Activated CD4-positive, alpha-beta T cell treated with anti-CD3 and anti-CD28 coated beads, Interleukin-2, amount 50 U/mL, for 48 hours (primary cell): ENCODE measurements around the gene CYP27B1.
"Not testable (repeated sequence)": the region's sequence is repeated elsewhere in the genome, so short reads cannot be mapped to it uniquely, and the experiment has no call there.

Source experiments
- DNase-seq, 2 experiments: peaks; one replicate each; pipeline ENCODE4 v3.0.0-alpha.2; 2020

Gene CYP27B1

DNA sequence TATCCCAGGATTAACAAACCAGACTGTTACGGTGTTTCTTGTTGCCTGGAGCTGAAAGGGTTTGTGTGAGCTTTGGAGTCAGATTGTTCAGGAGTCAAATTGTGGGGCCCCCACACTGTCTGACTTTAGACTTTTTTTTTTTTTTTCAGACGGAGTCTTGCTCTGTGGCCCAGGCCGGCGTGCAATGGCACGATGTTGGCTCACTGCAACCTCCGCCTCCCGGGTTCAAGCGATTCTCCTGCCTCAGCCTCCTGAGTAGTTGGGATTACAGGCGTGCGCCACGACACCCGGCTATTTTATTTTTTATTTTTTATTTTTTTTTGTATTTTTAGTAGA, 16.6 kb upstream of the CYP27B1 start:
- no peak for DNase-seq

GRCh38 chr12:57782608-57783465, 16.0 kb upstream of the CYP27B1 start, which contains the start of gene TSFM:
TSS of gene TSFM (plus strand) at chr12:57782787. CDS start at chr12:57782802, 15 bp downstream.
- peak; percentile 98 to 99 for DNase-seq

DNA sequence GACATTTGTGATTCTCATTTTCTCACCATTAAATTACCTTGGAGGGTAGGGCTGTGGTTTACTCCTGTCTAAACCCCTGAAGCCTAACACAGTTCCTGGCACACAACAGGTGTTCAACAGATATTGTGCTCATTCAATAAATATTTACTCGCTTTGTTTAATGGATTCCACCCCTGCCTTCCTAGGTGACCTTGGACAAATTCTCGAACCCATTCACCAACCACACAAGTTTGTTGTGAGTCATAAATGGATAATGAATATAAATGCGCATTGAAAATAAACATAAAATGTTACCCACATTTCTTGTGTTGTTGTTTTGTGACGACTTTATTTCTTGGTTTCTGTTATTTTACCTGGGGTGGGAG, 15.3 kb upstream of the CYP27B1 start:
- DNase-seq = no peak

GRCh38 chr12:57781801-57782200, 14.9 kb upstream of the CYP27B1 start:
- DNase-seq = no peak

GRCh38 chr12:57781244-57781643, 14.4 kb upstream of the CYP27B1 start:
- no peak for DNase-seq

DNA sequence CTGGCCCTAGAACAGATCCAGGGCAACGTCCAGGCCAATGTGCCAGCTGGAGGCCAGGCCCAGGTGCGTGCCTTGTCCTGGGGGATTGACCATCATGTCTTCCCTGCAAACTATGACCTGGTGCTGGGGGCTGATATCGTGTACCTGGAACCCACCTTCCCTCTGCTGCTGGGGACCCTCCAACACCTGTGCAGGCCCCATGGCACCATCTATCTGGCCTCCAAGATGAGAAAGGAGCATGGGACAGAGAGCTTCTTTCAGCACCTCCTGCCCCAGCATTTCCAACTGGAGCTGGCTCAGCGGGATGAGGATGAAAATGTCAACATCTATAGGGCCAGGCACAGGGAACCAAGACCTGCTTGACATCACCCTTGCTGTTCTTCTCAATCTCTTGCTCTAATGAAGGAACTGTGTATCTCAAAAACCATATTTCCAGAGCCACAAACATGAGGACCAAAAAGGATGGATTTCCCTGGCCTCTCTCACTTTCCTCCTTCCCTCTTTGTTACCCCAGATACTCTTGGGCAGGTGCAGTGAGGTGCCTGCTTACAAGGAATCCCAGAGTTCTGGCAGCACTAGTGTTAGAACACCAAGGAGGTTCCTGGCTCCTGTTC, 13.5 kb upstream of the CYP27B1 start:
- no peak for DNase-seq

- DNase-seq = no peak
These were observed 12.9 kb upstream of the CYP27B1 start for GRCh38 chr12:57779736-57780135.

- DNase-seq = no peak
These were observed 11.0 kb upstream of the CYP27B1 start for GRCh38 chr12:57777911-57778310.

DNA sequence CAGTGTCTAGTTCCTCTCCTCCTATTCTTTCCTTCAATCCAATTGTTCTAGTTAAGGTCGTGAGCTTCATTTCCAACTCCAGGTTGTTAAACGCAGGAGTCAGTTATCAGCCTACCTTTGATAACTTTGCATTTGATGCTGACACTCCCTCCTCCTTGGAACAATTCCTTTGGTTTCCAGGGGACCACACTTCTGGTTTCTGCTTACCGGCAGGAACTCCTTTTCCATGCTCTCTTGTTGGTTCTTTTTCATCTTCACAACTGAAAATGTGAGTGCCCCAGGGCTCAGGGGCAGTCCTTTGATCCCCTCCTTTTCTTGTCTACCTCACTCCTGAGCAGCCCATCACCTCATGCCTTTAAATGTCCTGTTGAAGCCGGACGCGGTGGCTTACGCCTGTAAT, 10.5 kb upstream of the CYP27B1 start:
- DNase-seq = no peak

DNA sequence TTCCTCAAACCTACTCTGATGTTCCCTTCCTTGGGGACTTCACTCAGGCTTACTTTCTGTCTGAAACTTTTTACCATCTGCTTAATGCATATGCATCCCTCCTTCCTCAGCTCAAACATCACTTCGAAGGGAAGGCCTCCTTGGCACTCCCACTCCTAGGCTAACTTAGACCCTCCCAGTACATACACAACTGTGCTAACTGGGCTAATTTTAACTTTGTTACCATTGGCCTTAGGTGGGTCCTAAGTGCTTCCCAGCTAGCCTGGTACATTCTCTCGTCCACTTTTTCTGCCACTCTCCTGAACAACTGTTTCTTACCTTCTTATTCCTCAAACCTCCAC, 9.3 kb upstream of the CYP27B1 start:
- no peak for DNase-seq

DNA sequence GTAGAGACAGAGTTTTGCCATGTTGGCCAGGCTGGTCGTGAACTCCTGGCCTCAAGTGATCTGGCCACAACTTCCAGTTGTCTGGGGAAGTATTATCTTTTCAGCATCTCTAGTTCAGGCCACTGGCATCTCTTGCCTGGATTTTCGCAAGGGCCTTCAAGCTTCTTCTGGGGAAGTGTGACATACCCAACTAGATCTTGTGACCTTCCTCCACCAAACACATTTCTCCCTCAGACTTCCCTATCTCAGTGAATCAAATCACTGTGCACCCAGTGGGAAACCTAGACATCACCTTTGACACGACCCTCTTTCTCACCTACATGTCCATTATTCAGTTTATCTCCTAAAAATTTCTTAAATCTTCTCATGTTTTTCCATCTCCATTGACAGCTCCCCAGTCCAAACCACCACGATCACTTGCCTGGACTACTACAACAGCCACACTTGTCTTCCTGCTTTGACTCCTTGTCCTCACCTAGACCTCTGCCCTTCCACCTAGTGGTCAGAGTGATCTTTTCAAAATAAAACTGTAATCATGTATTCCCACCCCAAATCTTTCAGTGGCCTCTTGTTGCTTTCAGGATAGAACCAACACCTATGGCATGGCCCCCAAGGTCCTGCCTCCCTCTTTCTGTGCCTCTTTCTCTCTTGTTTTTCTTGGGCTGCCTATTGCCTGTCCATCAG, 8.8 kb upstream of the CYP27B1 start:
- DNase-seq = no peak

- DNase-seq = no peak
These were observed 8.2 kb upstream of the CYP27B1 start for GRCh38 chr12:57775044-57775443.

GRCh38 chr12:57774634-57775033, 7.8 kb upstream of the CYP27B1 start:
- DNase-seq = not testable (repeated sequence)

DNA sequence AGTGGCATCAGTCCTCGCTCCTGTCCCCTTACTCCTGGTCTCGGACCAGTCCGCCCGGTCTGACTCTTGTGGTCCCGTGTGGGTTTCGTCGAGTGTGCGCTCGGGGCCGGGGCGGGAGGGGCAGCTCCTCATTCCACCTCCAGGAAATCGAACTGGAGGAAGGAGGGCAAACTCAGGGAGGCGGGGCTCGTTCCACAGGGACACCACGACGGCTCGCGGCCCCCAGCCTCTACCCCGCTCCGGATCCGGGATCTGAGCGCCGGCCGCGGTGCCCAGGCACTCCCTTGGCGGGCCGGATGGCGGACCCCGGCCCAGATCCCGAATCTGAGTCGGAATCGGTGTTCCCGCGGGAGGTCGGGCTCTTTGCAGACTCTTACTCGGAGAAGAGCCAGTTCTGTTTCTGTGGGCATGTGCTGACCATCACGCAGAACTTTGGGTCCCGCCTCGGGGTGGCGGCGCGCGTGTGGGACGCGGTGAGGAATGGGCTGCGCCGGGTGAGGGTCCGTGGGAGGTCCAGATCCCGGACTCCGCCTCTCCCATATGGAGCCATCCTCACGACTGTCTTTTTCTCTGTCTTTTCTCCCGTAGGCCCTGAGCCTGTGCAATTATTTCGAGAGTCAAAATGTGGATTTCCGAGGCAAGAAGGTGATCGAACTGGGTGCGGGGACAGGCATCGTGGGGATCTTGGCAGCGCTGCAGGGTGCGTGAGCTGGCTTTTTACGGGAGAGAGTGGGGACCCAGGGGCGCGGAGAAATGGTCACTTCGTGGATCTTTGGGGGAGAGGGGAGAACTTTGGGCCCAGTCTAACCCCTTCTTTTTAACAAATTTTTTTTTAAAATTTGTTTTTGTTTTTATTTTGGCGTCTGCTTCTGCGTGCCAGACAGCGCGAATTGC, 5.8 kb upstream of the CYP27B1 start, which contains the start of gene EEF1AKMT3:
Gene EEF1AKMT3, plus strand, starts transcription at position 186 of the 894 bp plus-strand sequence. Its CDS starts 111 bp downstream, at position 297.
- DNase-seq = peak; percentile 61 to 71

DNA sequence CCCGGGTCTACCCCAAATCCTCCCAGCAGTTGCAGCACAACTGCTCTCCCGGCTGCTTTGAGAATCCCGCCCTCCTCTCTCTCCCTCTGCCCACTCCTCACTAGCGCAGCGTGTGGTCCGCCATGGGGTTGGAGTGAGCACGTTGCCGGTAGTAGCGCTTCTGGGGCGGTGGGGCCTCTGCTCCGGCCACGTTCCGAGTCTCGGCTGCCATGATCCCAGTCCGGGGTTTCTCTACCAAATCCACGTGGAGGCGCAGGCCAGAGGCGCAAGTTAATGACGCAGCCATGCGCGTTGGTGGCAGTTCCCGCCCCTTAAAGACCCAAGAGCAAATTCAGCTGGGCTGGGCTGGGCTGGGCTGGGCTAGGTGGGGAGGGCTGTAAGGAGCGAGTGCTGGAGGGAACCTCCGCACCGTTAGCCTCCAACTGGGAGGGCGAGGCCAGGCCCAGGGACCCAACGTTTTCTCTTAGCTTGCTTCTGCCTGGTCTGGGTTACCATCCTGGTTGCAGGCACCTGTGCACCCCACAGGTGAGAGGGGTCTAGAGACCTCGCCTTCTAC, 5.1 kb upstream of the CYP27B1 start, which contains the start of gene METTL1:
Gene METTL1, minus strand, starts transcription at position 233 of the 556 bp plus-strand sequence. Its CDS starts 22 bp downstream, at position 211.
- peak; percentile 94 to 95 for DNase-seq

DNA sequence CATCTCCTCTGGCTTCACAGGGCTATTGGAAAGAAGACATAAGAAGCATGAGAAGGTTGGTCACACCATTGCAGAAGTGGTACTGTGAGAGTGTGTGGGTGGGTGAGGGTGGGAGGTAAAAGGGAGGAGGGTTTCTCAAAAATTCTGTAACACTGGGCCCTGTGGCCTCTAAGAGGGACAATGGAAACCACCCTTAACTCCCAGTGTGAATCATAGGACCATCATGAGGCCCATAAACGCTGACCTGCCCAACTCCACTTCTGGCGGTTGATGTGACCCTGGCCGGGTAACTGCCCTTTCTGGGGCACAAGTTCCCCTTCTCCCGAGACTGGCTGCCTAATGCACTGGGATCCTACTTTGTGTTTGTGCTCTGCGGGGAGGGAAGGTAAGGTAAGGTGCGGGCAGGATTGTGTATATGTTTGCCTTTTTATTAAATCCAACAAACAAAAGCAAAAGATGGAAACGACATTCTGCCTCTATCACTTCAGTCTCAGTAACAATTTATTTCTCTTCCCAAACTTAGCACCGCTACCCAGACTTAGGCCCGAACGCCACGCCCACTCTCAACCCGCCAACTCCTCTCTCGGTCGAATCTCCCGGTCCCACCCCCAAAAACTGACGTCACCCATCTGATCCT, 4.5 kb upstream of the CYP27B1 start:
- DNase-seq = peak; percentile 95 to 96

DNA sequence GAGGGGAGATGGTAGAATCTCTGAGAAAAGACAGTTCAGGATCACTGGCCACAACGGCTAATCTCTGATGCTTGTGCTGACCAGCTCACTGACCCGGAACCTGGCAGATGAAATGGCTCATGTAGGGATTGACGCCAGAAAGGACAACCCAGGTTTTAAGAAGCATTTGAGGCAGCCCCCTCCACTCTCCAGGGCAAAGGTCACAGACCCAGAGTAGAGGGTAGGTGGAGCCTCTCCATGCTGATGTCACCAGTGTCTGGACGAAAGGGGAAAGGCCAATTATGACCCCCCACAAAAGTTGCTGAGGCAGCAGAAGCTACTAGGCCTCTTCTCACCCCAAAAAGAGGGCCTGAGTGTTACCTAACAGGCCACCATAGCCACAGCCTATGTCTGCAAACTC, 3.9 kb upstream of the CYP27B1 start:
- DNase-seq = no peak

DNA sequence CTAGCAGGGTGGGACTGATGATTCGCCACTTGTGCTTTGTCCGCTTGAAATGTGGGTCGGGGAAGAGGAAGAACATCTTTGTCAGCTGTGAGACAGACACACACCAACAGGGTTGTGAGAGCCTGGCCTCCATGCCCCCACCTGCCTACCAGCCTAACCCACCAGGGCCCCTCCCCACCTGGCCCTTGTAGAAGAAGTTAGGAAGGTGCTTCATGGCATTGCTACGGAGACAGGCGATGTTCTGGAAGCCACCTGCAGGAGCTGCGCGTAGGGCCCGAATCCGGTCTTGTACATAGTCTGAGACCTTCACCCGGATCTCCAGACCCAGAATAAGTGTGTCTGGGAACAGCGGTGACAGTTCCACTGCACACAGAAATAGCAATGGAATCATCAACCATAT, 2.7 kb upstream of the CYP27B1 start:
- no peak for DNase-seq

DNA sequence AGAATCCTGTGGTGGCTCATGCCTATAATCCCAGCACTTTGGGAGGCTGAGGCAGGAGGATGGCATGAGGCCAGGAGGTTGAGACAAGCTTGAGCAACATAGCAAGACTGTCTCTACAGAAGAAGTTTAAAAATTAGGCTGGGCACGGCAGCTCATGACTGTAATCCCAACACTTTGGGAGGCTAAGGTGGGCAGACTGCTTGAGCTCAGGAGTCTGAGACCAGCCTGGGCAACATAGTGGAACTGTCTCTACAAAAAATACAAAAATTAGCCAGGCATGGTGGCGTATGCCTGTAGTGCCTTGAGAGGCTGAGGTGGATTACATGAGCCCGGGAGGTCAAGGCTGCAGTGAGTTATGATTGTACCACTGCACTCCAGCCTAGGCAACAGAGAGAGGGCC, 998 bp upstream of the CYP27B1 start:
- no peak for DNase-seq

GRCh38 chr12:57767305-57767698, 424 bp upstream of the CYP27B1 start:
- DNase-seq = no peak

DNA sequence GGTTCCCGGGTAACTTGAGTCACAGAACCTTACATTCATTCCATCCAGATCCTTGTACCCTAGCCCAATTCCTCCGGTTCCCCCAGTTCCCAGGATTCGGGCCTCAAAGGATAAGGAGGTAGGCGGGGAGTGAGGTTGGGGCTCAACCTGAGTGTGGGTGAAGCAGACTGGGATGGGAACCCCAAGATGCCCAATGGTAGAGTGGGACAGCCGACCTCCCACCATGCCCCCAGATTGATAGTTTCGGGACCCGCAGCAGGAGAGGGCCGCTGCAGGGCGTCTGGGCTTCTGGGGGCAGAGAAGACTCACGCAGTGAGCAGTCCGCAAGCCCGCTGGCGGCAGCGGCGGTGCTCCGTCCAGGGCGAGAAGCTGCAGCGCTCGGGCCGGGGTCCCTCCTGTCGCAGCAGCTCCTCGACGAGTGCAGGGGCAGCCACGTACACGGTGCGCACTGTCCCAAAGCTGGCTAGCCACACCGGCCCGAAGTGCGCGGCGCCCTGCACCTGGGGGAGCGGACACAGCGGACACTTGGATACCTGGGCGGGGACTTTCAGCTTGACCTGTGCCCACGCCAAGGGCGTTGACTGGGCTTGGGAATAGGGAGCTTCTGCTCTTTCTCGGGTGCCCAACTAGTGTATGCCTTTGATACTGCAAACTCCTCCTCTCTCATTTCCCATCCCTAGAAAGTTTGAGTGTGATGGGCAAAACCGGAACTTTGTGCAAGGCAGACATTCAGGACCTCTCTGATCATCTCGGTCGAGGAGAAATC, 997 bp downstream of the CYP27B1 start:
- peak in 1 of 2 experiments; percentile 31 for DNase-seq
